HepG2 (cell line): ENCODE results near the gene PDLIM5.

Experiments used
- EED ChIP-seq: sonication (generic); formaldehyde crosslinking; IDR thresholded peaks from 2 replicates; pipeline ENCODE4 v1.5.0; 2020; ENCODE audit warnings: mild to moderate bottlenecking, missing genetic modification reagents
- FOXO1 ChIP-seq: sonication (generic); formaldehyde crosslinking; IDR thresholded peaks from 2 replicates; pipeline ENCODE4 v1.4.0; 2020; ENCODE audit warnings: missing genetic modification reagents
- MYC ChIP-seq: sonication (generic); formaldehyde crosslinking; IDR thresholded peaks from 2 replicates; pipeline ENCODE4 v1.9.0; 2021; ENCODE audit warnings: missing genetic modification reagents, borderline replicate concordance
- TF ChIP-seq, protein P1 (sequence below): IDR thresholded peaks from 2 replicates; pipeline ENCODE4 v1.6.1; 2012; ENCODE audit warnings: inconsistent platforms

DNA sequence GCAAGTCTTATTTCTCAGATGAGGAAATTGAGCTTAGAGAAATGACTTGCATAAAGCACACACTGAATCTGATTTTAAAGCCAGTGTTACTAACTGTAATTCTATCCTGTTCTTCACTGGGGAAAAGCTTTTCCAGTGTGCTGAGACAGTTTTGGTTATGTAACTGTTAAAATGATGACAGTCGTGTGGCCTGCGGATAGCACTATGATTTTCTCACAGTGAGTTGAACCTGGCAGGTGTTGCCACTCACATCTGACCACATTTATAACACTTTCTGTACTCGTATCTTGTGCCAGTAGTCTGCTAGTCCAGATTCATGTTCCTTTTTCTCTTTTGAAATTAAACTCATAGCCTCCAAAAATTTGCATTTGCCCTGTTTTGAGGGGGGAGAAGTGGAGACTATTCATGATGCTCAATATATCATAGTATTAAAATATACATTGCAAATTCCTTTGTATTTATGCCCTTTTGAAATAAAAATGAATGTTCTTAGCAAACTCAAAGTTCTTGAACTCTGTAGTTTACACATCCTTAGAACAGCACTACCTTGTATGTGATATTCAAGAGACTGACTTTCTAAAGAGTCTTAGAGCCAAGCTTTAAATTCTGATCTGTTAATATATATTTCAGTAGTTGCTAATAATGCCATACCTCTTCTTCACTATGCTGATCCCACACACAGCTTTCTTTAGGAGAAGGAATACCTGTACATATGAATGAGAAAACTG lies 132.3 kb downstream of the PDLIM5 start:
- no peak for TF ChIP-seq MYC (CRISPR knock-in tag)
- TF ChIP-seq, protein P1, sequence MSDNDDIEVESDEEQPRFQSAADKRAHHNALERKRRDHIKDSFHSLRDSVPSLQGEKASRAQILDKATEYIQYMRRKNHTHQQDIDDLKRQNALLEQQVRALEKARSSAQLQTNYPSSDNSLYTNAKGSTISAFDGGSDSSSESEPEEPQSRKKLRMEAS, result no peak
- TF ChIP-seq EED (CRISPR knock-in tag), result no peak
- no peak for TF ChIP-seq FOXO1 (CRISPR knock-in tag)
